WTC11 (cell line): ENCODE data around the gene AIF1. TPM values are rescaled to one million over a fixed set of nuclear protein-coding genes. Genes with fewer than 3 reads are reported as not detected.
A peak's percentile ranks its signal among the peaks of the same experiment; 100 is the strongest.

Experiments used
- ATAC-seq: fragments of 200-7000 bp; cut with Tn5 transposase; 2 replicates; pipeline ENCODE4 v1.10.0; 2021; ENCODE audit warnings: mild to moderate bottlenecking, moderate library complexity
- CTCF ChIA-PET: fragments of 300-600 bp; sonication (Branson Sonifier 250); formaldehyde crosslinking; loops from one replicate; lab custom pipeline; 2021; ENCODE audit warnings: antibody characterized with exemption; lab: Charles Lee
- POLR2A ChIA-PET: fragments of 350-600 bp; sonication (Branson Sonifier 250); formaldehyde crosslinking; loops from one replicate; lab custom pipeline; 2021; ENCODE audit warnings: antibody characterized with exemption; lab: Charles Lee
- DNase-seq: peaks from one replicate; pipeline ENCODE4 v3.0.0; 2021; ENCODE audit warnings: low spot score
- H3K27ac Mint-ChIP-seq: 2 replicates; pipeline ENCODE4 v1.8.0; 2021; ENCODE audit warnings: mixed read lengths
- H3K27me3 Mint-ChIP-seq: 2 replicates; pipeline ENCODE4 v1.8.0; 2021; ENCODE audit warnings: low read depth, mild to moderate bottlenecking, moderate library complexity, mixed read lengths
- H3K36me3 Mint-ChIP-seq: 2 replicates; pipeline ENCODE4 v1.8.0; 2021; ENCODE audit warnings: mixed read lengths
- H3K4me1 Mint-ChIP-seq: 2 replicates; pipeline ENCODE4 v1.8.0; 2022; ENCODE audit warnings: mixed read lengths
- H3K4me3 Mint-ChIP-seq: 2 replicates; pipeline ENCODE4 v1.8.0; 2021; ENCODE audit warnings: mild to moderate bottlenecking, moderate library complexity, mixed read lengths
- H3K9me3 Mint-ChIP-seq: 2 replicates; pipeline ENCODE4 v1.8.0; 2021; ENCODE audit warnings: mixed read lengths
- CREB1 ChIP-seq: sonication (generic); formaldehyde crosslinking; IDR thresholded peaks from 2 replicates; pipeline ENCODE4 v1.8.0; 2023; ENCODE audit warnings: mild to moderate bottlenecking, missing genetic modification reagents
- E2F1 ChIP-seq: sonication (generic); formaldehyde crosslinking; IDR thresholded peaks from 2 replicates; pipeline ENCODE4 v1.8.0; 2022; ENCODE audit warnings: mild to moderate bottlenecking, missing genetic modification reagents
- ELF4 ChIP-seq: sonication (generic); formaldehyde crosslinking; IDR thresholded peaks from 2 replicates; pipeline ENCODE4 v1.8.1; 2022; ENCODE audit warnings: low read depth, mild to moderate bottlenecking, moderate library complexity, missing genetic modification reagents
- ETV6 ChIP-seq: sonication (generic); formaldehyde crosslinking; IDR thresholded peaks from 2 replicates; pipeline ENCODE4 v1.8.1; 2022; ENCODE audit warnings: mild to moderate bottlenecking, missing genetic modification reagents
- FOXK1 ChIP-seq: sonication (generic); formaldehyde crosslinking; IDR thresholded peaks from 2 replicates; pipeline ENCODE4 v1.8.0; 2022; ENCODE audit warnings: mild to moderate bottlenecking, moderate library complexity, missing genetic modification reagents
- IRF1 ChIP-seq: sonication (generic); formaldehyde crosslinking; IDR thresholded peaks from 2 replicates; pipeline ENCODE4 v1.8.0; 2023; ENCODE audit warnings: missing genetic modification reagents
- JUN ChIP-seq: sonication (generic); formaldehyde crosslinking; IDR thresholded peaks from 2 replicates; pipeline ENCODE4 v1.8.0; 2023; ENCODE audit warnings: mild to moderate bottlenecking, missing genetic modification reagents
- NR3C1 ChIP-seq: sonication (generic); formaldehyde crosslinking; conservative IDR thresholded peaks from 2 replicates; pipeline ENCODE4 v1.8.1; 2023; ENCODE audit warnings: low read depth, mild to moderate bottlenecking, missing genetic modification reagents
- PREB ChIP-seq: sonication (generic); formaldehyde crosslinking; IDR thresholded peaks from 2 replicates; pipeline ENCODE4 v1.8.1; 2022; ENCODE audit warnings: mild to moderate bottlenecking, missing genetic modification reagents, moderate library complexity, borderline replicate concordance
- SOX15 ChIP-seq: fragments of 250-450 bp; sonication (Bioruptor Pico); IDR thresholded peaks from 2 replicates; pipeline ENCODE4 v1.9.0; 2021; ENCODE audit warnings: mild to moderate bottlenecking
- ZNF121 ChIP-seq: sonication (generic); formaldehyde crosslinking; IDR thresholded peaks from 2 replicates; pipeline ENCODE4 v1.8.0; 2023; ENCODE audit warnings: missing genetic modification reagents
- ZNF138 ChIP-seq: sonication (generic); formaldehyde crosslinking; conservative IDR thresholded peaks from 2 replicates; pipeline ENCODE4 v1.8.1; 2022; ENCODE audit warnings: mild to moderate bottlenecking, moderate library complexity, missing genetic modification reagents
- ZNF219 ChIP-seq: sonication (generic); formaldehyde crosslinking; IDR thresholded peaks from 2 replicates; pipeline ENCODE4 v1.8.0; 2023; ENCODE audit warnings: missing genetic modification reagents, mild to moderate bottlenecking, borderline replicate concordance
- ZNF232 ChIP-seq: sonication (generic); formaldehyde crosslinking; IDR thresholded peaks from 2 replicates; pipeline ENCODE4 v1.8.0; 2022; ENCODE audit warnings: mild to moderate bottlenecking, missing genetic modification reagents
- ZNF317 ChIP-seq: sonication (generic); formaldehyde crosslinking; IDR thresholded peaks from 2 replicates; pipeline ENCODE4 v1.8.1; 2023; ENCODE audit warnings: low read depth, mild to moderate bottlenecking, moderate library complexity, missing genetic modification reagents, borderline replicate concordance
- ZNF671 ChIP-seq: fragments of 250-450 bp; sonication (Bioruptor Pico); IDR thresholded peaks from 2 replicates; pipeline ENCODE4 v1.8.0; 2021; ENCODE audit warnings: mild to moderate bottlenecking
- total RNA-seq: library from RNA; stranded (reverse); gene quantifications from 3 replicates; pipeline ENCODE4 v1.2.3, GENCODE V29; 2021
- TF ChIP-seq, protein P1 (sequence below): sonication (generic); formaldehyde crosslinking; IDR thresholded peaks from 2 replicates; pipeline ENCODE4 v1.8.1; 2022; ENCODE audit warnings: low read depth, missing genetic modification reagents, borderline replicate concordance
- TF ChIP-seq, protein P2 (sequence below): fragments of 250-450 bp; sonication (Bioruptor Pico); IDR thresholded peaks from 2 replicates; pipeline ENCODE4 v1.9.0; 2021; ENCODE audit warnings: mild to moderate bottlenecking
- TF ChIP-seq, protein P3 (sequence below): fragments of 250-450 bp; sonication (Bioruptor Pico); IDR thresholded peaks from 2 replicates; pipeline ENCODE4 v1.8.0; 2021; ENCODE audit warnings: mild to moderate bottlenecking
- TF ChIP-seq, protein P4 (sequence below): fragments of 250-450 bp; sonication (Bioruptor Pico); conservative IDR thresholded peaks from 2 replicates; pipeline ENCODE4 v1.9.0; 2021; ENCODE audit warnings: mild to moderate bottlenecking
- TF ChIP-seq, protein P5 (sequence below): sonication (generic); formaldehyde crosslinking; IDR thresholded peaks from 2 replicates; pipeline ENCODE4 v1.8.1; 2023; ENCODE audit warnings: mild to moderate bottlenecking, moderate library complexity, missing genetic modification reagents

AIF1 gene
- total RNA-seq, 1 experiment from 2014 or later = 5.4 TPM

DNA sequence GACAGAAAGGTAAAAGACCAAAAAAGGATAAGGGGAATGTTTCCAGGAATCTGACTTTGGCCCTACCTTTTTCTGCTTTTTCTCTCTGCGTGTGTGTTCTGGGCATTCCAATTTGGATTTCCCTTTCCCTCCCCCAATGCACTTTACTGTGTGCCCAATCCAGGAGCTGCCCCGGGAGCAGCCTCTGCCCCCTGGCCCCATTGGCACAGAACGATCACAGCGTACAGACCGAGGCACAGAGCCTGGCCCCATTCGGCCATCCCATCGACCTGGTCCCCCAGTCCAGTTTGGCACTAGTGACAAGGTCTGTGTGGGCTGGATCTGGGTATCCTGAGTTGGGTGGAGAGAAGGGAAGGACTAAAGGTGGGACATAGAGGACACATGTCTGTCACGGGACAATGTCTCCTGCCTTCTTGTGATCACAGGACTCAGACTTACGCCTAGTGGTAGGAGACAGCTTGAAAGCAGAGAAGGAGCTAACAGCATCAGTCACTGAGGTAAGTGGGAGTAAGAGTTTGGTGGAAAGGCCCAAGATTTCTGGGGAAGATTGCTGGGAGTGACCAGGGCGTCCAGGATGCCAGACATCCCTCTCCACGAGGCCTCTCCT lies 20.0 kb downstream of the AIF1 start:
- ChIA-PET CTCF (interaction anchor here (1.4 kb wide), 1 partner anchor 84 kb away, joined by 4 read pairs; no protein-coding TSS in a partner anchor), POLR2A (interaction anchor here (0.5 to 1.1 kb wide), 2 partner anchors 17 to 46 kb away, joined by 3 to 5 read pairs; no protein-coding TSS in a partner anchor)
- peaks cover 75% of the 10 kb centered on the region for H3K36me3 Mint-ChIP-seq
- no peak overlapping the region for H3K4me3 Mint-ChIP-seq
- H3K9me3 Mint-ChIP-seq = no peaks in the 10 kb centered on the region
- no peak overlapping the region; the same call in 1 of the 2 replicates for H3K27ac Mint-ChIP-seq
- ATAC-seq (no peak), DNase-seq (no peak)
- no peaks in the 10 kb centered on the region for H3K4me1 Mint-ChIP-seq
- no peaks in the 10 kb centered on the region; the same call in 1 of the 2 replicates for H3K27me3 Mint-ChIP-seq
- no peak for TF ChIP-seq ZNF232 (CRISPR knock-in tag)
- no peak for TF ChIP-seq SOX15
- TF ChIP-seq ELF4 (CRISPR knock-in tag) = no peak
- 0 out of 2 replicates have a peak, but pooled peaks have one; percentile 28 for TF ChIP-seq JUN
- TF ChIP-seq, protein P1, sequence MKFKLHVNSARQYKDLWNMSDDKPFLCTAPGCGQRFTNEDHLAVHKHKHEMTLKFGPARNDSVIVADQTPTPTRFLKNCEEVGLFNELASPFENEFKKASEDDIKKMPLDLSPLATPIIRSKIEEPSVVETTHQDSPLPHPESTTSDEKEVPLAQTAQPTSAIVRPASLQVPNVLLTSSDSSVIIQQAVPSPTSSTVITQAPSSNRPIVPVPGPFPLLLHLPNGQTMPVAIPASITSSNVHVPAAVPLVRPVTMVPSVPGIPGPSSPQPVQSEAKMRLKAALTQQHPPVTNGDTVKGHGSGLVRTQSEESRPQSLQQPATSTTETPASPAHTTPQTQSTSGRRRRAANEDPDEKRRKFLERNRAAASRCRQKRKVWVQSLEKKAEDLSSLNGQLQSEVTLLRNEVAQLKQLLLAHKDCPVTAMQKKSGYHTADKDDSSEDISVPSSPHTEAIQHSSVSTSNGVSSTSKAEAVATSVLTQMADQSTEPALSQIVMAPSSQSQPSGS (CRISPR knock-in tag) = no peak
- TF ChIP-seq, protein P2, sequence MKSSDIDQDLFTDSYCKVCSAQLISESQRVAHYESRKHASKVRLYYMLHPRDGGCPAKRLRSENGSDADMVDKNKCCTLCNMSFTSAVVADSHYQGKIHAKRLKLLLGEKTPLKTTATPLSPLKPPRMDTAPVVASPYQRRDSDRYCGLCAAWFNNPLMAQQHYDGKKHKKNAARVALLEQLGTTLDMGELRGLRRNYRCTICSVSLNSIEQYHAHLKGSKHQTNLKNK (CRISPR knock-in tag) = no peak
- TF ChIP-seq, protein P3, sequence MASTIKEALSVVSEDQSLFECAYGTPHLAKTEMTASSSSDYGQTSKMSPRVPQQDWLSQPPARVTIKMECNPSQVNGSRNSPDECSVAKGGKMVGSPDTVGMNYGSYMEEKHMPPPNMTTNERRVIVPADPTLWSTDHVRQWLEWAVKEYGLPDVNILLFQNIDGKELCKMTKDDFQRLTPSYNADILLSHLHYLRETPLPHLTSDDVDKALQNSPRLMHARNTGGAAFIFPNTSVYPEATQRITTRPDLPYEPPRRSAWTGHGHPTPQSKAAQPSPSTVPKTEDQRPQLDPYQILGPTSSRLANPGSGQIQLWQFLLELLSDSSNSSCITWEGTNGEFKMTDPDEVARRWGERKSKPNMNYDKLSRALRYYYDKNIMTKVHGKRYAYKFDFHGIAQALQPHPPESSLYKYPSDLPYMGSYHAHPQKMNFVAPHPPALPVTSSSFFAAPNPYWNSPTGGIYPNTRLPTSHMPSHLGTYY (CRISPR knock-in tag) = no peak
- TF ChIP-seq IRF1 (CRISPR knock-in tag) = no peak
- TF ChIP-seq, protein P4, sequence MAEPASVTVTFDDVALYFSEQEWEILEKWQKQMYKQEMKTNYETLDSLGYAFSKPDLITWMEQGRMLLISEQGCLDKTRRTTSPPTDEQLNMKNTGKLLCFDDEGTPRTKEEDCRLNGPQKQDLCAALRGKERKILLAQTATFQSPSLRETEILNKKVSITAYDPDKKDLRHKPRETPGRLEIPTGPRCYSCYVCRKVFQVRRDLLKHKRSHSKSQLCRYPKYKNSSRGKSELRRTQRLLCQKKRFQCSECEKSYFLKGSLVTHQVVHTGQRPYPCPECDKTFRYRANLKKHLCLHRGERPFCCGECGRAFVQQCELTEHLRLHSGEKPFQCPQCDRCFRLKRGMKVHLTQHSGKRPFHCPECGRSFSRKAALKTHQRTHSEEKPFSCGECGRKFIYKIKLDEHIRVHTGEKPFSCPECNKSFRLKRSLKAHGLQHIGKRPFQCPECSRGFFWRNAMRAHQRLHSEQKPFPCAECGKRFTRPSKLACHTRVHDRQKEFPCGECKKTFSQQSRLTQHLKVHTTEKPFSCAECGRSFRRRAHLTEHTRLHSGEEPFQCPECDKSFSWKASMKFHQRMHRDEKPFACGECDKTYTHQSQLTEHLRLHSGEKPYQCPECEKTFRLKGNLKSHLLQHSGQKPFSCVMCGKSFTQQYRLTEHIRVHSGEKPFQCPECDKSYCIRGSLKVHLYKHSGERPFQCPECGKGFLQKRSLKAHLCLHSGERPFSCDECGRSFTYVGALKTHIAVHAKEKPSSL (CRISPR knock-in tag) = no peak

DNA sequence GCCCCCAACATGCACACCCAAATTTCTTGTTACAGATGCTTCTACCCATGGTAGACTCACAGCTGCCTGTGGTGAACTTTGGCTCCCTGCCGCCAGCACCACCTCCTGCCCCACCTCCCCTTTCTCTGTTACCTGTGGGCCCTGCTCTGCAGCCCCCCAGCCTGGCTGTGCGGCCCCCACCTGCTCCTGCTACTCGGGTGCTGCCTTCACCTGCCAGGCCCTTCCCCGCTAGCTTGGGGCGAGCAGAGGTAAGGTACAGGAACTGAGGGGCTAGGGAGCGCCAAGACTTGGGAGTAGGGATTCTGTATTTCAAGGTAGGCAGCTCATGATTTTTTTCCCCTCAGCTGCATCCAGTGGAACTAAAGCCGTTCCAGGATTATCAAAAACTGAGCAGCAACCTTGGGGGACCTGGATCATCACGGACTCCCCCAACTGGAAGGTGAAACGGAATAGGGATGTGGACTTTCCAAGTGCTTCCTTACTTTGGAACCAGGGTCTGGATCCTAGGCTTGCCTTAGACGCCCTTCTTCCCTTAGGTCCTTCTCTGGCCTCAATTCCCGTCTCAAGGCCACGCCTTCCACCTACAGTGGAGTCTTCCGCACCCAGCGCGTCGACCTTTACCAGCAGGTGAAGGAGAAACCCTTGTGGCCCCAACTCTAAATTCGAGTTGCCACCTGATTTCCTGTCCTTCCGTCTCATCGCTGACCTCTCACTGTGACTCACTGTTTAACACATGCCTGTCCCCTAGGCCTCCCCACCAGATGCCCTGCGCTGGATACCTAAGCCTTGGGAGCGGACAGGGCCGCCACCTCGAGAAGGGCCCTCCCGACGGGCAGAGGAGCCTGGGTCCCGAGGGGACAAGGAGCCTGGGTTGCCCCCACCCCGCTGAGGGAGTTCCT lies 21.9 kb downstream of the AIF1 start:
- ChIA-PET CTCF (interaction anchor here (0.5 to 0.9 kb wide), 2 partner anchors 80 to 133 kb away, joined by 3 to 5 read pairs; no protein-coding TSS in a partner anchor), POLR2A (interaction anchor here (0.7 to 1.2 kb wide), 2 partner anchors 27 to 103 kb away, joined by 3 to 4 read pairs; partner anchors contain the start of genes GPANK1 and MSH5)
- peak overlapping the region; percentile 66 for H3K27ac Mint-ChIP-seq
- peaks cover 77% of the 10 kb centered on the region for H3K36me3 Mint-ChIP-seq
- ATAC-seq (no peak), DNase-seq (no peak)
- H3K27me3 Mint-ChIP-seq = no peaks in the 10 kb centered on the region
- no peak overlapping the region for H3K4me3 Mint-ChIP-seq
- no peaks in the 10 kb centered on the region for H3K9me3 Mint-ChIP-seq
- no peaks in the 10 kb centered on the region for H3K4me1 Mint-ChIP-seq
- TF ChIP-seq ZNF317 (CRISPR knock-in tag) (no peak), ZNF138 (CRISPR knock-in tag) (no peak), CREB1 (no peak), FOXK1 (CRISPR knock-in tag) (no peak), NR3C1 (CRISPR knock-in tag) (no peak), ZNF219 (no peak), ZNF121 (CRISPR knock-in tag) (no peak), PREB (CRISPR knock-in tag) (no peak), ELF4 (CRISPR knock-in tag) (no peak), E2F1 (CRISPR knock-in tag) (no peak), ZNF232 (CRISPR knock-in tag) (no peak), ETV6 (CRISPR knock-in tag) (no peak), ZNF671 (CRISPR knock-in tag) (no peak)
- TF ChIP-seq, protein P5, sequence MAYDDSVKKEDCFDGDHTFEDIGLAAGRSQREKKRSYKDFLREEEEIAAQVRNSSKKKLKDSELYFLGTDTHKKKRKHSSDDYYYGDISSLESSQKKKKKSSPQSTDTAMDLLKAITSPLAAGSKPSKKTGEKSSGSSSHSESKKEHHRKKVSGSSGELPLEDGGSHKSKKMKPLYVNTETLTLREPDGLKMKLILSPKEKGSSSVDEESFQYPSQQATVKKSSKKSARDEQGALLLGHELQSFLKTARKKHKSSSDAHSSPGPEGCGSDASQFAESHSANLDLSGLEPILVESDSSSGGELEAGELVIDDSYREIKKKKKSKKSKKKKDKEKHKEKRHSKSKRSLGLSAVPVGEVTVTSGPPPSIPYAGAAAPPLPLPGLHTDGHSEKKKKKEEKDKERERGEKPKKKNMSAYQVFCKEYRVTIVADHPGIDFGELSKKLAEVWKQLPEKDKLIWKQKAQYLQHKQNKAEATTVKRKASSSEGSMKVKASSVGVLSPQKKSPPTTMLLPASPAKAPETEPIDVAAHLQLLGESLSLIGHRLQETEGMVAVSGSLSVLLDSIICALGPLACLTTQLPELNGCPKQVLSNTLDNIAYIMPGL (CRISPR knock-in tag) = no peak
- TF ChIP-seq, protein P2 (CRISPR knock-in tag) = no peak
